Neural cell (in vitro differentiated cells): ENCODE results near the gene ZNRF1.

Source experiments
- CTCF ChIP-seq: fragments of 450-650 bp; IDR thresholded peaks from 2 replicates; pipeline ENCODE4 v1.5.1; 2014; ENCODE audit warnings: antibody characterized with exemption, mild to moderate bottlenecking, moderate library complexity; ENCODE audit not compliant: poor library complexity, severe bottlenecking
- EP300 ChIP-seq: fragments of 450-650 bp; conservative IDR thresholded peaks from 2 replicates; pipeline ENCODE4 v1.6.1; 2014; ENCODE audit warnings: antibody characterized with exemption, mild to moderate bottlenecking, moderate library complexity; ENCODE audit not compliant: poor library complexity, severe bottlenecking
- EZH2 ChIP-seq: fragments of 200-600, 300-800 bp; shearing (Covaris generic), sonication (generic); IDR thresholded peaks from 2 replicates; pipeline ENCODE4 v1.6.1; 2014; ENCODE audit warnings: antibody characterized with exemption, low read length, borderline replicate concordance, mild to moderate bottlenecking; ENCODE audit not compliant: insufficient read depth, poor library complexity, severe bottlenecking
- POLR2AphosphoS5 ChIP-seq: IDR thresholded peaks from 2 replicates; pipeline ENCODE4 v1.6.1; 2012
- RAD21 ChIP-seq: fragments of 450-650 bp; conservative IDR thresholded peaks from 2 replicates; pipeline ENCODE4 v1.6.1; 2014; ENCODE audit warnings: antibody characterized with exemption, mild to moderate bottlenecking, moderate library complexity
- SMC3 ChIP-seq: fragments of 450-650 bp; conservative IDR thresholded peaks from 2 replicates; pipeline ENCODE4 v1.6.1; 2014; ENCODE audit warnings: antibody characterized with exemption, mild to moderate bottlenecking, moderate library complexity; ENCODE audit not compliant: poor library complexity
- TAF1 ChIP-seq: IDR thresholded peaks from 2 replicates; pipeline ENCODE4 v1.6.1; 2012; ENCODE audit warnings: low read depth

DNA sequence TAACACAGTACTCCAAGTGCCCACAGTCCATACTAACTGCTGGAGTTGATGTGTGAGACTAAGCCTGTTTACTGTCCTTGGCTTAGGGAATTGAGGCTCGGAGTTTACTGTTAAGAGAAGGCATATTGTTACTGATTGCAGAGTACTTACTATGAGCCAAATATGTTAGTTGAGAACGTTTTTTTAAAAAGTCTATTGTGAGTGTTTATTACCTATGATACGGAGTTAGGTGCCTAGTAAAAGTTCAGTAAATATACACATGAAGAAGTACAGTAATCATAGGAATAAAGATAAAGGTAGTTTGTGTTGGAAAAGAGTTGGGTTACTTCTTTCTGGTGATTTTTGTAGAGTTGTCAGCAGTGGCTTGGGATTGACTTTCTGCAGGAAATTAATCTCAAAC is 25.4 kb downstream of the ZNRF1 start:
- TF ChIP-seq CTCF = no peak
- no peak for TF ChIP-seq SMC3
- TF ChIP-seq RAD21 = no peak
- TF ChIP-seq TAF1 = no peak
- TF ChIP-seq POLR2AphosphoS5 = no peak
- no peak for TF ChIP-seq EP300
- no peak for TF ChIP-seq EZH2
